Upper lobe of left lung (tissue), 4 donors: ENCODE data around the gene GNAO1.

Source experiments
- POLR2A ChIP-seq, 4 donors: fragments of 450-650 bp; IDR thresholded peaks; one replicate each; pipeline ENCODE4 v1.5.1; 2016 to 2017; ENCODE audit warnings: antibody characterized with exemption in 4 of 4, mild to moderate bottlenecking in 2 of 4
- TF ChIP-seq, protein P1 (sequence below), 6 experiments: fragments of 450-650 bp in 4 of 6; fragments of 200-600 bp in 2 of 6; sonication (generic) in 2 of 6; IDR thresholded peaks; one replicate each; pipeline ENCODE4 v1.5.1; 2016 to 2019; ENCODE audit warnings: antibody characterized with exemption in 6 of 6

DNA sequence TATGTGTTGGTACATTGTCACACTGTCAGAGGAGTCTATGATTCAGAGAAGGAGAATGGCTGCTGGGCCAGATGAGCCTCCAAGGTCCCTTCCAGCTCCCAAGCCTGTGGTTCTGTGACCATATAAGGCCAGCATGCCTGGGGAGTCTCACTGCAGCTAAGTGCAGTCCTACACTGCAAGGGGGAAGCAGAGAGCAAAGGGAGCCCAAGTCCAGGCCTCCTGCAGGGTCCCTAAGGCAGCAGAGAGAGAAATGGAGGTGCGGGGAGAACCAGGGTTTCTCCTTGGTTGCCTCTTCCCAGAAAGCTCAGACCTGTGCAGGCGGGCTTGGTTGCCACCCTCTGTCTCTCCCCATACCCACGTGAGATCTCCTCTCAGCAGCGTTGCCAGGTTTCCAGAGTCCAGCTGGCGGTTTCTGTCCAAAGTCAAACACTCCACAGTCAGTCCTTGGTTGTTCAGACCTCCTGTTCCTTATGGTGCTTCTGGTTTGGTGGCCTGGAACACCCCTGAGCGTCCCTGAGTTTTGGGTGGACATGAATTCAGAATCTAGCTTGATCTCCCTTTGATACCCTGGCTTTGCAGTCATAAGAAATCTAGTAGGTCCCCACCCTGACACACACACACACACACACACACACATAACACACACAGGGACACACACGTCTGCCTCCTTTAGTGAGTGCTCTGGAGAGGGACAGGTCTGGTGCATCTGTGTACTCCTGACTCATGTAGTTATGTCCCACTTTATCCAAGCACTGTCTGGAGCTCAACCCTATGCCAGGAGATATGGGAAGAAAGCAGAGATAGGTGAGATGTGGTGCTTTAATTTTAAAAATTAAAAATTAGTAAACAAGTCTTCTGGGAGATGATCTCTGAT, 78.8 kb downstream of the GNAO1 start:
- TF ChIP-seq, protein P1, sequence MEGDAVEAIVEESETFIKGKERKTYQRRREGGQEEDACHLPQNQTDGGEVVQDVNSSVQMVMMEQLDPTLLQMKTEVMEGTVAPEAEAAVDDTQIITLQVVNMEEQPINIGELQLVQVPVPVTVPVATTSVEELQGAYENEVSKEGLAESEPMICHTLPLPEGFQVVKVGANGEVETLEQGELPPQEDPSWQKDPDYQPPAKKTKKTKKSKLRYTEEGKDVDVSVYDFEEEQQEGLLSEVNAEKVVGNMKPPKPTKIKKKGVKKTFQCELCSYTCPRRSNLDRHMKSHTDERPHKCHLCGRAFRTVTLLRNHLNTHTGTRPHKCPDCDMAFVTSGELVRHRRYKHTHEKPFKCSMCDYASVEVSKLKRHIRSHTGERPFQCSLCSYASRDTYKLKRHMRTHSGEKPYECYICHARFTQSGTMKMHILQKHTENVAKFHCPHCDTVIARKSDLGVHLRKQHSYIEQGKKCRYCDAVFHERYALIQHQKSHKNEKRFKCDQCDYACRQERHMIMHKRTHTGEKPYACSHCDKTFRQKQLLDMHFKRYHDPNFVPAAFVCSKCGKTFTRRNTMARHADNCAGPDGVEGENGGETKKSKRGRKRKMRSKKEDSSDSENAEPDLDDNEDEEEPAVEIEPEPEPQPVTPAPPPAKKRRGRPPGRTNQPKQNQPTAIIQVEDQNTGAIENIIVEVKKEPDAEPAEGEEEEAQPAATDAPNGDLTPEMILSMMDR (IDR thresholded peaks at IDR 0.05): no peak
- TF ChIP-seq POLR2A (IDR thresholded peaks at IDR 0.05): no peak
